ENCODE data around the gene STPG1.

DNA sequence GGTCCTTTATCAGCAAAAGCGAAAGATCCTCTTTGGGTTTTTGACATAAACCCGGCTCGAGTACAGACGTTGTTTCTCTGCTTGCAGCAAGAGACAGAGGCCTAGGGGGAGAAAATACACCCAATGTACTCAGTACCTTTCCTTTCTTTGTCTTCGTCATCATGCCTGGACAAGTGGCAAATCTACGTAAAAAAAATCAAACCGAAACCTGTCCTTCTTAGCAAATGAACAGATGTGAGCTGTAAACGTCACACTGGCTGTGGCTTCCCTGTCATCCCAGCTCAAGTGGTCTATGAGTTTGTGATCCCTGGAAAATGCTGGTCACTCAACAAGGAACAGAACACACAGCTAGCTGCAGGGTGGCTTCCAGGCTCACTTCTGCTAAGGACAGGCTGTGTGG, 39.9 kb downstream of the STPG1 start:
- TF ChIP-seq CTCF (IDR thresholded peaks at IDR 0.05; ENCODE audit: insufficient read depth, low read depth, low read length) (no peak), EZH2 (IDR thresholded peaks at IDR 0.05; ENCODE audit: insufficient read depth, low read length) (no peak)

Measured in astrocyte (in vitro differentiated cells and primary cell).